Liver (tissue), 9 donors: Measurements from ENCODE around the gene DDA1. TPM values are rescaled to one million over a fixed set of nuclear protein-coding genes. Genes with fewer than 3 reads are reported as not detected.
A peak's percentile ranks its signal among the peaks of the same experiment; 100 is the strongest.

Experiments
- DNase-seq: peaks from one replicate; pipeline ENCODE4 v3.0.0-alpha.2; 2017; ENCODE audit warnings: low spot score
- H3K27ac ChIP-seq, 2 donors: one replicate each; pipeline ENCODE4 v1.7.0; 2013; ENCODE audit warnings: inconsistent platforms in 2 of 2, low read length in 2 of 2, control low read depth in 1 of 2, low read depth in 1 of 2, mild to moderate bottlenecking in 1 of 2
- H3K27me3 ChIP-seq, 4 donors: one replicate each; pipeline versions ENCODE4 v1.6.1 to v1.7.0; 2013; ENCODE audit warnings: low read length in 3 of 4, inconsistent platforms in 1 of 4, mild to moderate bottlenecking in 1 of 4, moderate library complexity in 1 of 4; ENCODE audit not compliant: control insufficient read depth in 4 of 4, insufficient read depth in 4 of 4
- H3K36me3 ChIP-seq, 4 donors: one replicate each; pipeline versions ENCODE4 v1.6.1 to v1.7.0; 2013; ENCODE audit warnings: low read length in 3 of 4, mild to moderate bottlenecking in 3 of 4, low read depth in 1 of 4, moderate library complexity in 1 of 4; ENCODE audit not compliant: control insufficient read depth in 4 of 4, insufficient read depth in 3 of 4
- H3K4me1 ChIP-seq, 4 donors: one replicate each; pipeline versions ENCODE4 v1.6.1 to v1.7.0; 2013; ENCODE audit warnings: low read length in 3 of 4, mild to moderate bottlenecking in 3 of 4, moderate library complexity in 1 of 4; ENCODE audit not compliant: control insufficient read depth in 4 of 4, insufficient read depth in 4 of 4
- H3K4me3 ChIP-seq, 3 donors: one replicate each; pipeline versions ENCODE4 v1.6.1 to v1.7.0; 2013; ENCODE audit warnings: low read length in 3 of 3, control low read depth in 1 of 3, low read depth in 1 of 3, mild to moderate bottlenecking in 1 of 3
- H3K9ac ChIP-seq, 2 donors: one replicate each; pipeline ENCODE4 v1.7.0; 2013; ENCODE audit warnings: low read length in 2 of 2, mild to moderate bottlenecking in 2 of 2, moderate library complexity in 2 of 2, control low read depth in 1 of 2, low read depth in 1 of 2
- H3K9me3 ChIP-seq, 4 donors: one replicate each; pipeline versions ENCODE4 v1.6.1 to v1.7.0; 2013; ENCODE audit warnings: low read length in 3 of 4; ENCODE audit not compliant: control insufficient read depth in 4 of 4
- FOXA1 ChIP-seq: IDR thresholded peaks from 2 replicates; pipeline ENCODE4 v1.6.1; 2016; ENCODE audit warnings: antibody characterized with exemption
- FOXA2 ChIP-seq: IDR thresholded peaks from 2 replicates; pipeline ENCODE4 v1.6.1; 2016; ENCODE audit warnings: antibody characterized with exemption
- GABPA ChIP-seq, 2 donors: IDR thresholded peaks in 1 of 2; conservative IDR thresholded peaks in 1 of 2; 2 replicates each; pipeline ENCODE4 v1.6.1; 2016; ENCODE audit warnings: antibody characterized with exemption in 2 of 2, mild to moderate bottlenecking in 1 of 2, moderate library complexity in 1 of 2
- HNF4A ChIP-seq, 2 donors: conservative IDR thresholded peaks; 2 replicates each; pipeline ENCODE4 v1.6.1; 2016; ENCODE audit warnings: antibody characterized with exemption in 2 of 2, mild to moderate bottlenecking in 2 of 2
- HNF4G ChIP-seq: IDR thresholded peaks from 2 replicates; pipeline ENCODE4 v1.6.1; 2016; ENCODE audit warnings: antibody characterized with exemption
- JUND ChIP-seq, 2 donors: IDR thresholded peaks; 2 replicates each; pipeline ENCODE4 v1.6.1; 2016; ENCODE audit warnings: antibody characterized with exemption in 2 of 2
- NR2F2 ChIP-seq: IDR thresholded peaks from 2 replicates; pipeline ENCODE4 v1.6.1; 2016; ENCODE audit warnings: antibody characterized with exemption
- RAD21 ChIP-seq, 2 donors: IDR thresholded peaks; 2 replicates each; pipeline ENCODE4 v1.6.1; 2016; ENCODE audit warnings: antibody characterized with exemption in 2 of 2, mild to moderate bottlenecking in 2 of 2
- REST ChIP-seq: IDR thresholded peaks from 2 replicates; pipeline ENCODE4 v1.6.1; 2016; ENCODE audit warnings: antibody characterized with exemption, mild to moderate bottlenecking
- RXRA ChIP-seq, 2 donors: IDR thresholded peaks; 2 replicates each; pipeline ENCODE4 v1.6.1; 2017 to 2018; ENCODE audit warnings: antibody characterized with exemption in 2 of 2, mild to moderate bottlenecking in 1 of 2
- TAF1 ChIP-seq: conservative IDR thresholded peaks from 2 replicates; pipeline ENCODE4 v1.6.1; 2016; ENCODE audit warnings: antibody characterized with exemption, mild to moderate bottlenecking
- YY1 ChIP-seq: IDR thresholded peaks from 2 replicates; pipeline ENCODE4 v1.6.1; 2016; ENCODE audit warnings: antibody characterized with exemption, mild to moderate bottlenecking
- WGBS: extraction: QIAGEN DNeasy Blood & Tissue Kit; methylation state at CpG from one replicate; pipeline ENCODE4 v1.1.7; 2013; 5-methylcytosine and 5-hydroxymethylcytosine counted together
- polyA plus RNA-seq, 2 donors: library from polyadenylated mRNA; stranded (reverse) in 1 of 2; unstranded in 1 of 2; fragments of 200-250 nt in 1 of 2; fragments of >200 nt in 1 of 2; fragmentation: Nextera tagmentation in 1 of 2; extraction: Ambion mirVana in 1 of 2; gene quantifications; one replicate each; pipeline versions ENCODE4 v1.2.1 to v1.2.3, GENCODE V29; 2013 to 2015
- total RNA-seq, 2 donors: library from RNA; depleted of rRNA; stranded (reverse); fragments of >200 nt; gene quantifications; one replicate each; pipeline ENCODE4 v1.2.3, GENCODE V29; 2014
- TF ChIP-seq, protein P1 (sequence below): IDR thresholded peaks from 2 replicates; pipeline ENCODE4 v1.6.1; 2016; ENCODE audit warnings: antibody characterized with exemption
- TF ChIP-seq, protein P2 (sequence below): fragments of 150-350 bp; IDR thresholded peaks from 2 replicates; pipeline ENCODE4 v1.5.1; 2017; ENCODE audit warnings: improper control_type of control experiment, low read depth, low read length; ENCODE audit not compliant: missing input control
- TF ChIP-seq, protein P3 (sequence below): IDR thresholded peaks from 2 replicates; pipeline ENCODE4 v1.6.1; 2016; ENCODE audit warnings: antibody characterized with exemption
- donor health status: healthy.
- donor health status: healthy.
- donor health status: healthy.
- donor health status: healthy.
- donor health status: healthy.

The DDA1 gene
- total and polyA plus RNA-seq, 4 donors = 7.9 to 37.9 (median 20.8) TPM

DNA sequence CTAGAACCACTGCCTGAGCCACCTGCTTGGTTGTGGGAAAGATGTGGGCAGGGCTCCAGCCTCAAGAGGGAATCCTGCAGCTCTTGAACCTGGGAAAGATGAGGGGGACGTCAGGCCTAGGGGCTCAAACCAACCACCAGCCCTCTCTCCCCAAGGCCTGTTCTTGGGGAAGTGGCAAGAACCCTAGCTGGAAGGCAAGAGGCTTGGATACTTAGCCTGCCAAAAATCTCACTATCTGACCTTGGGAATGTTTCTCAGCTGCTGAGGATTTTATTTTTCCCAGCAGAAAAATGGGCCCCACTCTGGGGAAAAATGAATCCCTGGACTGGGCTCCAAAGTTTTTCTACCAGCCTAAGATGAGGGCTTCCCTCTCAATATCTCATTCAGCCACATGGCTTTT lies 49.4 kb upstream of the DDA1 start:
- no peaks in the 10 kb centered on the region for H3K36me3 ChIP-seq
- WGBS = 60% methylated on average over 1 of the region's 1 CpG
- H3K9ac ChIP-seq = no peak overlapping the region
- no peaks in the 10 kb centered on the region for H3K27me3 ChIP-seq
- TF ChIP-seq YY1 = no peak
- no peak for TF ChIP-seq REST
- TF ChIP-seq, protein P1, sequence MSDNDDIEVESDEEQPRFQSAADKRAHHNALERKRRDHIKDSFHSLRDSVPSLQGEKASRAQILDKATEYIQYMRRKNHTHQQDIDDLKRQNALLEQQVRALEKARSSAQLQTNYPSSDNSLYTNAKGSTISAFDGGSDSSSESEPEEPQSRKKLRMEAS = no peak
- no peak for TF ChIP-seq TAF1
- TF ChIP-seq FOXA1 = no peak
- TF ChIP-seq HNF4G = no peak
- TF ChIP-seq NR2F2 = no peak
- no peak for TF ChIP-seq JUND (IDR thresholded peaks at IDR 0.05)
- TF ChIP-seq HNF4A (conservative IDR thresholded peaks at IDR 0.05) = no peak
- TF ChIP-seq, protein P2, sequence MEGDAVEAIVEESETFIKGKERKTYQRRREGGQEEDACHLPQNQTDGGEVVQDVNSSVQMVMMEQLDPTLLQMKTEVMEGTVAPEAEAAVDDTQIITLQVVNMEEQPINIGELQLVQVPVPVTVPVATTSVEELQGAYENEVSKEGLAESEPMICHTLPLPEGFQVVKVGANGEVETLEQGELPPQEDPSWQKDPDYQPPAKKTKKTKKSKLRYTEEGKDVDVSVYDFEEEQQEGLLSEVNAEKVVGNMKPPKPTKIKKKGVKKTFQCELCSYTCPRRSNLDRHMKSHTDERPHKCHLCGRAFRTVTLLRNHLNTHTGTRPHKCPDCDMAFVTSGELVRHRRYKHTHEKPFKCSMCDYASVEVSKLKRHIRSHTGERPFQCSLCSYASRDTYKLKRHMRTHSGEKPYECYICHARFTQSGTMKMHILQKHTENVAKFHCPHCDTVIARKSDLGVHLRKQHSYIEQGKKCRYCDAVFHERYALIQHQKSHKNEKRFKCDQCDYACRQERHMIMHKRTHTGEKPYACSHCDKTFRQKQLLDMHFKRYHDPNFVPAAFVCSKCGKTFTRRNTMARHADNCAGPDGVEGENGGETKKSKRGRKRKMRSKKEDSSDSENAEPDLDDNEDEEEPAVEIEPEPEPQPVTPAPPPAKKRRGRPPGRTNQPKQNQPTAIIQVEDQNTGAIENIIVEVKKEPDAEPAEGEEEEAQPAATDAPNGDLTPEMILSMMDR = no peak
- no peak for TF ChIP-seq RXRA (IDR thresholded peaks at IDR 0.05)
- no peak for TF ChIP-seq FOXA2
- TF ChIP-seq GABPA (IDR thresholded peaks at IDR 0.05 in 1 of 2, conservative IDR thresholded peaks at IDR 0.05 in 1 of 2) = no peak
- TF ChIP-seq, protein P3, sequence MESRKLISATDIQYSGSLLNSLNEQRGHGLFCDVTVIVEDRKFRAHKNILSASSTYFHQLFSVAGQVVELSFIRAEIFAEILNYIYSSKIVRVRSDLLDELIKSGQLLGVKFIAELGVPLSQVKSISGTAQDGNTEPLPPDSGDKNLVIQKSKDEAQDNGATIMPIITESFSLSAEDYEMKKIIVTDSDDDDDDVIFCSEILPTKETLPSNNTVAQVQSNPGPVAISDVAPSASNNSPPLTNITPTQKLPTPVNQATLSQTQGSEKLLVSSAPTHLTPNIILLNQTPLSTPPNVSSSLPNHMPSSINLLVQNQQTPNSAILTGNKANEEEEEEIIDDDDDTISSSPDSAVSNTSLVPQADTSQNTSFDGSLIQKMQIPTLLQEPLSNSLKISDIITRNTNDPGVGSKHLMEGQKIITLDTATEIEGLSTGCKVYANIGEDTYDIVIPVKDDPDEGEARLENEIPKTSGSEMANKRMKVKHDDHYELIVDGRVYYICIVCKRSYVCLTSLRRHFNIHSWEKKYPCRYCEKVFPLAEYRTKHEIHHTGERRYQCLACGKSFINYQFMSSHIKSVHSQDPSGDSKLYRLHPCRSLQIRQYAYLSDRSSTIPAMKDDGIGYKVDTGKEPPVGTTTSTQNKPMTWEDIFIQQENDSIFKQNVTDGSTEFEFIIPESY = no peak
- DNase-seq = no peak
- H3K4me3 ChIP-seq = no peak overlapping the region
- no peak overlapping the region for H3K27ac ChIP-seq
- no peaks in the 10 kb centered on the region for H3K9me3 ChIP-seq
- peaks cover 0 to 5% (median 2%) of the 10 kb centered on the region in 4 donors for H3K4me1 ChIP-seq

- Histone ChIP-seq H3K27ac (no peak overlapping the region), H3K4me3 (no peak overlapping the region)
- 24% methylated on average over 15 of the region's 15 CpGs for WGBS
These were observed 48.5 kb upstream of the DDA1 start for GRCh38 chr19:17260842-17261325.

More at GRCh38 chr19:17260842-17261325, 48.5 kb upstream of the DDA1 start:
- H3K36me3 ChIP-seq = no peaks in the 10 kb centered on the region
- H3K4me1 ChIP-seq = no peaks in the 10 kb centered on the region
- H3K9ac ChIP-seq = no peak overlapping the region
- peak; percentile 91 for DNase-seq
- TF ChIP-seq HNF4G (no peak), RAD21 (IDR thresholded peaks at IDR 0.05) (peak; percentile 70 to 90)
- TF ChIP-seq, protein P2 = peak; percentile 89
- H3K27me3 ChIP-seq = no peaks in the 10 kb centered on the region
- no peaks in the 10 kb centered on the region for H3K9me3 ChIP-seq
